Type B pancreatic cell (in vitro differentiated cells): ENCODE results near the gene KRTAP10-3. TPM values are rescaled to one million over a fixed set of nuclear protein-coding genes. Genes with fewer than 3 reads are reported as not detected.

ENCODE experiments used
- DNase-seq: peaks from one replicate; pipeline ENCODE4 v3.0.0; 2021; ENCODE audit warnings: mixed read lengths; ENCODE audit not compliant: unreplicated experiment; ENCODE audit errors: extremely low spot score
- H3K27ac Mint-ChIP-seq: 2 replicates; pipeline ENCODE4 v1.8.0; 2021; ENCODE audit warnings: mild to moderate bottlenecking, mixed read lengths
- H3K27me3 Mint-ChIP-seq: 2 replicates; pipeline ENCODE4 v1.8.0; 2021; ENCODE audit warnings: mixed read lengths
- H3K36me3 Mint-ChIP-seq: 2 replicates; pipeline ENCODE4 v1.8.0; 2021; ENCODE audit warnings: mixed read lengths
- H3K4me1 Mint-ChIP-seq: one replicate; pipeline ENCODE4 v1.8.0; 2021; ENCODE audit warnings: mixed read lengths; ENCODE audit not compliant: unreplicated experiment
- H3K4me3 Mint-ChIP-seq: 2 replicates; pipeline ENCODE4 v1.8.0; 2021; ENCODE audit warnings: mild to moderate bottlenecking, mixed read lengths
- H3K9me3 Mint-ChIP-seq: 2 replicates; pipeline ENCODE4 v1.8.0; 2021; ENCODE audit warnings: mixed read lengths
- long read RNA-seq: library from polyadenylated mRNA; unstranded; transcript quantifications from one replicate; pipeline ENCODE4 v2.0.0, GENCODE V29; 2020
- total RNA-seq: library from RNA; stranded (reverse); gene quantifications from 2 replicates; pipeline ENCODE4 v1.2.1, GENCODE V29; 2021; ENCODE audit warnings: low replicate concordance
- TF ChIP-seq, protein P1 (sequence below): fragments of 200-600 bp; sonication (generic); conservative IDR thresholded peaks from 2 replicates; pipeline ENCODE4 v1.5.0; 2021; ENCODE audit warnings: antibody characterized with exemption, mild to moderate bottlenecking

Gene KRTAP10-3, protein sequence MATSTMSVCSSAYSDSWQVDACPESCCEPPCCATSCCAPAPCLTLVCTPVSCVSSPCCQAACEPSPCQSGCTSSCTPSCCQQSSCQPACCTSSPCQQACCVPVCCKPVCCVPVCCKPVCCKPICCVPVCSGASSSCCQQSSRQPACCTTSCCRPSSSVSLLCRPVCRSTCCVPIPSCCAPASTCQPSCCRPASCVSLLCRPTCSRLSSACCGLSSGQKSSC
- total RNA-seq: not detected in 2 replicates
- long read RNA-seq: 0 reads

DNA sequence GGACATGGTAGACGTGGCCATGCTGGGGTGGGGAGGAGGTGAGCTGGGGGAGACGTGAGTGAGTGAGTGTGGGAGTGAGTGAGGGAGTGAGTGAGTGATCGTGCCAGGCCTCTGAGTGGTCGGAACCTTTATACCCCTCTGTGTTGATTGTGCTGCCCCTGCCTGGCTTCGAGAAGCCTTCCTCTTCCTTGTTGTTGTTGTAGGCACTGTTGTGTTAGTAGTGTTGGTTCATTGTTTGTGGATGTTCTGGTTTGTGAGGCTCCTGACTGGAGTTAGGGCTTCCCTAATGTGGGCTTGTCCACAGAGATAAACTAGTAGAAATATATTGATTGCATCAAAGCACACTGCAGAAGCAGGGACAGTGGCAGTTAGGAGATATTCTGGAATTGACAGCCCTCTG is at the start of gene KRTAP10-3:
Gene KRTAP10-3, minus strand, starts transcription at position 101 of the 400 bp plus-strand sequence. Its CDS starts 80 bp downstream, at position 21.
- H3K27ac Mint-ChIP-seq: no peak within 1 kb of the TSS
- H3K4me1 Mint-ChIP-seq: no peaks in the 10 kb centered on the region
- peaks cover 10% of the 10 kb centered on the region for H3K27me3 Mint-ChIP-seq
- no peaks in the 10 kb centered on the region for H3K9me3 Mint-ChIP-seq
- DNase-seq: no peak
- TF ChIP-seq, protein P1, sequence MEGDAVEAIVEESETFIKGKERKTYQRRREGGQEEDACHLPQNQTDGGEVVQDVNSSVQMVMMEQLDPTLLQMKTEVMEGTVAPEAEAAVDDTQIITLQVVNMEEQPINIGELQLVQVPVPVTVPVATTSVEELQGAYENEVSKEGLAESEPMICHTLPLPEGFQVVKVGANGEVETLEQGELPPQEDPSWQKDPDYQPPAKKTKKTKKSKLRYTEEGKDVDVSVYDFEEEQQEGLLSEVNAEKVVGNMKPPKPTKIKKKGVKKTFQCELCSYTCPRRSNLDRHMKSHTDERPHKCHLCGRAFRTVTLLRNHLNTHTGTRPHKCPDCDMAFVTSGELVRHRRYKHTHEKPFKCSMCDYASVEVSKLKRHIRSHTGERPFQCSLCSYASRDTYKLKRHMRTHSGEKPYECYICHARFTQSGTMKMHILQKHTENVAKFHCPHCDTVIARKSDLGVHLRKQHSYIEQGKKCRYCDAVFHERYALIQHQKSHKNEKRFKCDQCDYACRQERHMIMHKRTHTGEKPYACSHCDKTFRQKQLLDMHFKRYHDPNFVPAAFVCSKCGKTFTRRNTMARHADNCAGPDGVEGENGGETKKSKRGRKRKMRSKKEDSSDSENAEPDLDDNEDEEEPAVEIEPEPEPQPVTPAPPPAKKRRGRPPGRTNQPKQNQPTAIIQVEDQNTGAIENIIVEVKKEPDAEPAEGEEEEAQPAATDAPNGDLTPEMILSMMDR: no peak
- H3K4me3 Mint-ChIP-seq: no peak within 1 kb of the TSS
- H3K36me3 Mint-ChIP-seq: no peaks in the 10 kb centered on the region

DNA sequence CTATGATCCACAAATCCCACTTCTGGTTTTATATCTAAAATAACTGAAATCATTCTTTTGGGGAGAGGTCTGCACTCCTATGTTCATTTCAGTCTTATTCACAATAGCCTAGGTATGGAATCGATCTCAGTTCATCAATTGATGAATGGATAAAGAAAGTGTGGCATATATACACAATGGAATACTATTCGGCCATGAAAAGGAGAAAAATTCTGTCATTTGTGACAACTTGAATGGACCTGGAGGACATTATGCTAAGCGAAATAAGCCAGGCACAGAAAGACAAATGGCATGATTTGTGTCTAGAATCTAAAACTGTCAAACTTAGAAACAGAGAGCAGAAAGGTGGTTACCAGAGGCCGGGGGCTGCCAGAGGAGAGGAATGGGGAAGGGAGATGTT is 47.9 kb upstream of the KRTAP10-3 start:
- no peaks in the 10 kb centered on the region for H3K36me3 Mint-ChIP-seq
- peaks cover 13% of the 10 kb centered on the region for H3K9me3 Mint-ChIP-seq
- H3K27me3 Mint-ChIP-seq: peaks cover 8% of the 10 kb centered on the region
- TF ChIP-seq, protein P1: no peak
- no peak for DNase-seq
- no peak overlapping the region for H3K27ac Mint-ChIP-seq
- H3K4me3 Mint-ChIP-seq: no peak overlapping the region
- no peaks in the 10 kb centered on the region for H3K4me1 Mint-ChIP-seq

DNA sequence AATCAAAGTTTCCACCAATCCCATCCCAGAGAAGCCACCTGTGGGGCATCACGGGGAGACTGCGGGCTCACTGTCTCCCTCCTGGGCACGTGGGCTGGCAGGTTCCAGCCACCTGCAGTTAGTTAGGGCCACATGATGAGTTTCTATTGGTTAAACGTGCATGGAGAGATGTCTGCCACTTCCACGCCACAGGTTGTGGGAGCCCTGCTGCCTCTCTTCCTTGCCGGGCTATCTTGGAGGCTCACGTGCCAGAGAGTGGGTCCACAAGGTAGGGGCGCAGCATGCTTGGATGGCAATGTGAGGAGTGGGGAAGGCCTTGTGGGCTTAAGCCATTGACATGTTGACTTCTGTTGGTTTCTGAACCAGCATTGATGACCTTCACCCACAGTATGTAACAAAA is 45.3 kb upstream of the KRTAP10-3 start:
- no peaks in the 10 kb centered on the region for H3K36me3 Mint-ChIP-seq

DNA sequence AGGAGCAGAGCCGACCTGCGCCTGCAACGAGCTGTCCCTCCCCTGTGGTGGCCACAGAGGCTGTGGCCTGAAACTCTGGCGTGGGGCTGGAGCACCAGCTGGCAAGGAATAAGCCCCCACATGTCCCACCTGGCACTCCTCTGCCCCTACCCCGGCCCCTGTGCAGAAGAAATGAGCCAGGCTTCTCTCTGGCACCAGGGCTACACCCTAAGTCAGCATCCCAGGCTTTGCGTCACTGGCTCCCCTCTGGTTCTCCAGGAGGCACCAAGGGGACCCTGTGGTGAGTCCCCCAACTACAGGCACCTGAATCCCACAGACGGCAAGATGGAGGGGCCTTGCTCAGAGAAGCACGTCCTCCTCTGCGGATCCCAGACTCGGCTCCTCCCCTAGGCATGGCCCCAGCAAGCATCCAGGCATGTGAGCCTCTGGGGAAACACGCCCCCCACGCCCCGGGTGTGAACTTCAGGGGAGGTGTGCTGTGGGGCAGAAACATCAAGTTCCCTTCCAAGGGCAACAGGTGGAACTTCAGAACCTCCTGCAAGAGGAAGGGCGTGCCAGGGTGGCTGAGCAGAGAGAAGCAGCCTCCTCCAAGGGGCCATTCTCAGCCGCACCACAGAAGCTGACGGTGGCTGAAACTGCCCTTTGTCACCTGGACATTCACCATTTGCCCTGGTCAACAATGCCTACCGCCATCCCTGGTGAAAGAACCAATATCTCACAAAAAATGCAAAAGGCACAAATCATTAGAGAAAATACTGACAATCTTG is 44.7 kb upstream of the KRTAP10-3 start:
- peaks cover 6% of the 10 kb centered on the region for H3K9me3 Mint-ChIP-seq
- no peaks in the 10 kb centered on the region for H3K36me3 Mint-ChIP-seq
- no peak overlapping the region for H3K27ac Mint-ChIP-seq
- TF ChIP-seq, protein P1: no peak
- no peaks in the 10 kb centered on the region for H3K4me1 Mint-ChIP-seq
- peaks cover 8% of the 10 kb centered on the region for H3K27me3 Mint-ChIP-seq
- no peak for DNase-seq
- H3K4me3 Mint-ChIP-seq: no peak overlapping the region

More for the DNA sequence above, 45.3 kb upstream of the KRTAP10-3 start:
- no peak overlapping the region for H3K27ac Mint-ChIP-seq
- TF ChIP-seq, protein P1: no peak
- peaks cover 8% of the 10 kb centered on the region for H3K27me3 Mint-ChIP-seq
- no peaks in the 10 kb centered on the region for H3K4me1 Mint-ChIP-seq
- DNase-seq: no peak
- H3K9me3 Mint-ChIP-seq: peaks cover 3% of the 10 kb centered on the region
- H3K4me3 Mint-ChIP-seq: no peak overlapping the region

DNA sequence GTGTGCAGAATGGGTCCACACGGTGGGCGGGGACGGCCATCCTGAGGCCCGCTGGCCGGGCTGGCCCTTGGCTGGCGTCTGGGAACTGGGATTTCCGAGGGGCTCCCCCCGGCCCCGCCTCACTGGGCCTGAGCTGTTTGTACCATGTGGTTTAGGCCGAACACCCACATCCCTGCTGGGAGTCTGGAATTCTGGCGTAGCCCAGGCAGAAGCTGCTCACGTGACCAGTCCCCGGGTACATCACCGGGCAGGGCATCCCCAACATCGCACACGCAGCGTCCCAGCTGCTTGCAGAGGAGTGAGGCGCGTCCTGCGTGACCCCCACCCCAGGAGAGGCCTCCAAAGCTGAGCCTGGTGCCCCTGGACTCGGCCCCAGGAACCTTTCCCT is 43.9 kb upstream of the KRTAP10-3 start:
- no peak overlapping the region for H3K27ac Mint-ChIP-seq
- H3K36me3 Mint-ChIP-seq: no peaks in the 10 kb centered on the region
- H3K4me1 Mint-ChIP-seq: peaks cover 4% of the 10 kb centered on the region
- TF ChIP-seq, protein P1: no peak
- DNase-seq: no peak
- peaks cover 13% of the 10 kb centered on the region for H3K9me3 Mint-ChIP-seq
- H3K4me3 Mint-ChIP-seq: no peak overlapping the region
- H3K27me3 Mint-ChIP-seq: peaks cover 8% of the 10 kb centered on the region
